GM18858 (cell line): ENCODE data around the gene INPP5F.

Source experiments
- ATAC-seq: cut with Tn5 transposase; IDR thresholded peaks from one replicate; pipeline ENCODE4 v1.9.1; 2021; ENCODE audit not compliant: unreplicated experiment

INPP5F gene, protein sequence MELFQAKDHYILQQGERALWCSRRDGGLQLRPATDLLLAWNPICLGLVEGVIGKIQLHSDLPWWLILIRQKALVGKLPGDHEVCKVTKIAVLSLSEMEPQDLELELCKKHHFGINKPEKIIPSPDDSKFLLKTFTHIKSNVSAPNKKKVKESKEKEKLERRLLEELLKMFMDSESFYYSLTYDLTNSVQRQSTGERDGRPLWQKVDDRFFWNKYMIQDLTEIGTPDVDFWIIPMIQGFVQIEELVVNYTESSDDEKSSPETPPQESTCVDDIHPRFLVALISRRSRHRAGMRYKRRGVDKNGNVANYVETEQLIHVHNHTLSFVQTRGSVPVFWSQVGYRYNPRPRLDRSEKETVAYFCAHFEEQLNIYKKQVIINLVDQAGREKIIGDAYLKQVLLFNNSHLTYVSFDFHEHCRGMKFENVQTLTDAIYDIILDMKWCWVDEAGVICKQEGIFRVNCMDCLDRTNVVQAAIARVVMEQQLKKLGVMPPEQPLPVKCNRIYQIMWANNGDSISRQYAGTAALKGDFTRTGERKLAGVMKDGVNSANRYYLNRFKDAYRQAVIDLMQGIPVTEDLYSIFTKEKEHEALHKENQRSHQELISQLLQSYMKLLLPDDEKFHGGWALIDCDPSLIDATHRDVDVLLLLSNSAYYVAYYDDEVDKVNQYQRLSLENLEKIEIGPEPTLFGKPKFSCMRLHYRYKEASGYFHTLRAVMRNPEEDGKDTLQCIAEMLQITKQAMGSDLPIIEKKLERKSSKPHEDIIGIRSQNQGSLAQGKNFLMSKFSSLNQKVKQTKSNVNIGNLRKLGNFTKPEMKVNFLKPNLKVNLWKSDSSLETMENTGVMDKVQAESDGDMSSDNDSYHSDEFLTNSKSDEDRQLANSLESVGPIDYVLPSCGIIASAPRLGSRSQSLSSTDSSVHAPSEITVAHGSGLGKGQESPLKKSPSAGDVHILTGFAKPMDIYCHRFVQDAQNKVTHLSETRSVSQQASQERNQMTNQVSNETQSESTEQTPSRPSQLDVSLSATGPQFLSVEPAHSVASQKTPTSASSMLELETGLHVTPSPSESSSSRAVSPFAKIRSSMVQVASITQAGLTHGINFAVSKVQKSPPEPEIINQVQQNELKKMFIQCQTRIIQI

DNA sequence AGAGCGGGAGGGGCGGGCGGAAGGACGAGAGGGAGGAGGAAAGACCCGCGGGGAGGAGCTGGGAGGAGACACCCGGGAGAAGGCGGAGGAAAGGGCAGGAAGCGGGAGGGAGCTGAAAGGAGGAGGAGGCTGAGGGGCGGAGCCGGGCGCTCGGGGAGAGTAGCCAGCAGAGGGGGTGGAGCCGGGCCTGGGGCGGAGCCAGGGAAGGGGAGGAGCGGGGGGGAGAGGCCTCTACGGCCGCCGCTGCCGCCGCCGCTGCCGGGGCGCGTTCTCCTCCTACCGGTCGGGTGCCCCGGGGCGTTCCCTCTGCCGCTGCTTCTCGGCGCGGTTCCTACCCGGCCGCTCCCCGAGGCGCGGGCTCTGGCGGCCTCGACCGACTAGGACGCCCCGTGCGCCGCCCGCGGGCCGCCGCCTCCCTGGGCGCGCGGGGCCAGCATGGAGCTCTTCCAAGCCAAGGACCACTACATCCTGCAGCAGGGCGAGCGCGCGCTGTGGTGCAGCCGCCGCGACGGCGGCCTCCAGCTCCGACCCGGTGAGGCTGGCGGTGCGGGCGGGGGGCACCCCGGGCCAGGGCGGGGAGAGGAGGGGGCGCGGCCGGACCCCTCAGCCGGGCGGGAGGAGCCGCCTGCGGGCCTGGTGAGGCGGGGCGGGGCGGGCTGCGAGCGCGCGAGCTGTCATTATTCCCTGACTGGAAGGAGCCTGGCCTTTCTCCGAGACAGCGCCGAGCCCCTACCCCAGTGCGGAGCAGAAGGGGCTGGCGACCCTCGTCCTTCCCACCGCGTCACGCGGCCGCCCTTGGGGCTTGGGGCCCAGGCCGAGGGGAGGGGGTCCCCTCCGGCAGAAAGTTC, at the start of gene INPP5F:
Gene INPP5F, plus strand, starts transcription at position 223 of the 848 bp plus-strand sequence. Its CDS starts 213 bp downstream, at position 436.
- ATAC-seq = peak; percentile 69

DNA sequence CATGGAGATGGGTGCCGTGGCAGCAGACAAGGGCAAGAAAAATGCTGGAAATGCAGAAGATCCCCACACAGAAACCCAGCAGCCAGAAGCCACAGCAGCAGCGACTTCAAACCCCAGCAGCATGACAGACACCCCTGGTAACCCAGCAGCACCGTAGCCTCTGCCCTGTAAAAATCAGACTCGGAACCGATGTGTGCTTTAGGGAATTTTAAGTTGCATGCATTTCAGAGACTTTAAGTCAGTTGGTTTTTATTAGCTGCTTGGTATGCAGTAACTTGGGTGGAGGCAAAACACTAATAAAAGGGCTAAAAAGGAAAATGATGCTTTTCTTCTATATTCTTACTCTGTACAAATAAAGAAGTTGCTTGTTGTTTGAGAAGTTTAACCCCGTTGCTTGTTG, 48.7 kb upstream of the INPP5F start:
- no peak for ATAC-seq

DNA sequence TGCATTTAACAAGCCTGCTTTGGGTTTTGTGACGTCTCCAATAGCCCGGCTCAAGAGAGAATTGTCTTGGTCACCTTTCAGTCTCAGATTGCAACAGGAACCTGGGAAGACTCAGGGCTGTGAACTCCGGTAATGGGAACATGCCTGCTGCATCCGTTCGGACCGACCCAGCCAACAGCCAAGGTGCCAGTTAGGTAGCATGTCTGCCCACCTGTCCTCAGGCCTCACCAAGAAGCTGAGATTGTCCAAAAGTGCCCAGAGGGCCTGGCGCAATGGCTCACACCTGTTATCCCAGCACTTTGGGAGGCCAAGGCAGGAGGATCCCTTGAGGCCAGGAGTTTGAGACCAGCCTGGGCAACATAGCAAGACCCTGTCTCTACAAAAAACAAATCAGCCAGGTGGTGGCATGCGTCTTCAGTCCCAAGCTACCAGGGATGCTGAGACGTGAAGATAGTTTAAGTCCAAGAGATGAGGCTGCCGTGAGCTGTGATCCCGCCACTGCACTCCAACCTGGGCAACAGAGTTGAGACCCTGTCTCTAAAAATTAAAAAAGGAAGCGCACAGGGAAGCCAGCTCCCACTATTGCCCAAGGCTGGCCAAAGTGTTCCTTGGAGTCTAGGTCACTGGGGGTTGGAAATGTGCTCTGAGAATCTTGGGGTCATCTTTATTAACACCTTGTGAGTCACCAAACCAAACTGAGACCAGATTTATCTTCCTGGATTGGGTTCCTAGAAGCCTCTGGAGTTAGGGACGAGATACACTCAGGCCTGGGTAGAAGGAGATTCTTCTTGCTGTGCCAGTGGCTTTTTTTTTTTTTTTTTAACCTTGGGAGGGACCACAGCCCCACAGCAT, 47.7 kb upstream of the INPP5F start:
- no peak for ATAC-seq

DNA sequence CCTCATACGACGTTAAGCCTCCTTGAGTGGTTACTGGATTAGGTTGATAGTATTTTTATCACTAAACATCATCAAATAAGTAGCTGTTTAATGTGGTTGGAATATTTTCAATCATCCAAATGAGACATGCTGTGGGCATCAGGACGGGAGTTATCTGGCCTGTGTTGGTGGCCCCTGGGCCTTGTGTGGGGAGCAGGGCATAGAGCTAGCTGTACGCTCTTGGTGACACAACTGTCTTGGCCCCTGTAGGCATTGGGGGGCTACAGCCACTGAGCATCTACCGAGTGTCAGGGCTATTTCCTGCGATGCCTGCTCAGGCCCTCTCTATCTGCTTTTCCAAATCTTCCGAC, 46.4 kb upstream of the INPP5F start:
- no peak for ATAC-seq

DNA sequence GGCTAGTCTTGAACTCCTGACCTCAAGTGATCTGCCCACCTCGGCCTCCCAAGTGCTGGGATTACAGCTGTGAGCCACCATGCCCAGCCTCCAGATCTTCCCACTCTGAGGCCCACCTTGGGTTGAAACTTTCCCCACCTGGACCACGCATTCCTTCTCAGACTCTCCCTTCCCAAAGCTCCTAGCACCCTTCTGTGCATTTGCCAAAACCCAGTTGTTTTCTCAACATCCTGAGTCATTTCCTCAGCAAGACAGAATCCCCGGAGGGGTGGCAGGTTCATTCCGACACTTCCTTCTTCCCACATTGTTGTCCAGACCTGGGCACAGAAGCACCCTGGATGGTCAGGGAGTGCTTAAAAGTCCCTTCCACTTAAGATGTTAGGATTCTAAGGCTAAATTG, 45.8 kb upstream of the INPP5F start:
- no peak for ATAC-seq

DNA sequence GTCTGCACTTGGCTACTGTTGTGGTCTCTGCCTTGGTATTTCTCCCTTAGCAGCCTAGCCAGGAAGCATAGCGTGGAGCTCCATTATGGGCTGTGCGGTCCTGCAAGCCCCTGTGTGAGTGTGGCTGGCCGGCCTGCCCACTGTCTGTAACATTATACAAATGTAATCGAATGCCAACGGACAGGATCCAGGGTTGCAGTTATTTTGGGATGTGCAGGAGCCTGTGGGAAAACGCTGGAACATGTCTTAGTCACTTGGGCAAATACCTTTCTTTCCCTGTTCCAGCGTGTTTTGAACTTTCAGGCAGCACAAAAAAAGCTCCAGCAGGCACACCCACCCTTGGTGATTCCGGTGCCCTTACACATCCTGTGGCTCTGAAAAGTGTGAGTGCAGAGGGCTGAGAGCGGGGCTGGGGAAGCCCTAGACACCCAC, 45.2 kb upstream of the INPP5F start:
- ATAC-seq = no peak

DNA sequence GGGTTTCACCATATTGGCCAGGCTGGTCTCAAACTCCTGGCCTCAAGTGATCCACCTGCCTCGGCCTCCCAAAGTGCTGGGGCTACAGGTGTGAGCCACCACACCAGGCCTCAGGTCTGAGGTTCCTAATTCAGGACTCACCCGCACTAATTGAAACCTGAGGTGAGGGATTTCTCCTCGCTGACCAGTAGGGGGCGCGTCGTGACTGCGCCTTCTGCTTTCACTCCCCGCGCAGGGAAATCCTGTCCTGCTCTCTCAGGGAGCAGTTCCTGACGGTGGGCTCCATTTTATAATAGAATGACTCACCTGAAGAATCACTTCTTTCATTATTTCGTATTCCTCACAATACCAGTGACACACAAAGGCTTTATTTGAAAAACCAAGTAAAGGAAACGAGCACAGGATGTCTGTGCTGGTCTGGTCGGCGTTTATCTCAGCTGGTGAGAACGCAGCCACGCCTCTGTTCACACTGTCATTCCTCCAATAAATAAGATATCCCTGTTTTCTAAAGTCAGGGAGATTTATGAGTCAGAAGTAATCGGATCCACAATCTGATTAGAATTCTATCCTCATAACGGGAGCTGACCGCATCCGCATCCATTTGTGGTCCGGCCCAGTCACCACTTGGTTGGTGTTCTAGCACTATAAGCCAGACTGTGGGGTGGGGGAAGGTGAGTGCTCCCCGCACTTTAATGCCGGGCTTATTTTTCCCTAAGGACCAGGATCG, 39.2 kb upstream of the INPP5F start:
- ATAC-seq = no peak

DNA sequence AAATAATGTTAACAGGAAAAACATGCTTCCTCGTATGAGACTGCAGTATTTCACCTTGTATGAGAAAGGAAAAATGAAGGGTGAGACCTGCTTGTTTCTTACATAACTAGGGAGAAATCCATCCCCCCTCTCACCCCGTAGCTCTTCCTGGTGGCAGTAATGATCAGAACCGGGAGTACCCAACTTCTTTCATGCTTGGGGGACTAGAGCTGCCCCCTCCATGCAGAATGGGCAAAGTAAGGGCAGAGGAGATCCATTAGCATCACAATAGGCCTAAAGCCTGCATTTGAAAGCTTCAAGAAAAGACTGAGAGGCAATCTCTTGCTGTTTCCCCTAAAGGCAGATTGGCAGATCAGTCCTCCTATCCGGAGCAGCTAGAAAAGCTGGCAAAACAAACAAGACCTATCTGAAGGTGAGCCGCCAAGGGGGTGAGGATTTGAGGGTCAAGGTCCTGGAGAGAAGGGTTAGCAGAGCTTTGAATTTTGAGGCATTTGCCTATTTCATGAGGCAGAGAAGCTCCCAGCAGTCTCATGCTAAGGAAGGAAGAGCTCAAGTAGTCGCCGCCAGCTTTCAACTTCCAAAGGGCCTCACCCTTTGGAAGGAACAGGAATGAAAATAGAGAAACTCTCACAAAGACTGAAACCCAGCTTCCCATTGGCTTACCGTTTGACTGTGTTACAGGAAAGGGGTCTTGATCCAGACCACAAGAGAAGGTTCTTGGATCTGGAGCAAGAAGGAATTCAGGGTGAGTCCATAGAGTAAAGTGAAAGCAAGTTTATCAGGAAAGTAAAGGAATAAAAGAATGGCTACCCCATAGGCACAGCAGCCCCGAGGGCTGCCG, 38.4 kb upstream of the INPP5F start:
- no peak for ATAC-seq

DNA sequence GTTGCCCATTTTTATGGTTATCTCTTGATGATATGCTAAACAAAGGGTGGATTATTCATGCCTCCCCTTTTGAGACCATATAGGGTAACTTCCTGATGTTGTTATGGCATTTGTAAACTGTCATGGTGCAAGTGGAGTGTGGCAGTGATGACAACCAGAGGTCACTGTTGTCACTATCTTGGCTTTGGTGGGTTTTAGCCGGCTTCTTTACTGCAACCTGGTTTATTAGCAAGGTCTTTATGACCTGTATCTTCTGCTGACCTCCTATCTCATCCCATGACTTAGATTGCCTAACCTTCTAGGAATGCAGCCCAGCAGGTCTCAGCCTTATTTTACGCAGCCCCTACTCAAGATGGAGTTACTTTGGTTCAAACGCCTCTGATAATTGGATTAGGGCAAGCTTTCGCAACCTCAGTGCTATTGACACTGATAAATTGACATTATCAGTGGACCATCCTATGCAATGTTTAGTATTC, 37.8 kb upstream of the INPP5F start:
- no peak for ATAC-seq

DNA sequence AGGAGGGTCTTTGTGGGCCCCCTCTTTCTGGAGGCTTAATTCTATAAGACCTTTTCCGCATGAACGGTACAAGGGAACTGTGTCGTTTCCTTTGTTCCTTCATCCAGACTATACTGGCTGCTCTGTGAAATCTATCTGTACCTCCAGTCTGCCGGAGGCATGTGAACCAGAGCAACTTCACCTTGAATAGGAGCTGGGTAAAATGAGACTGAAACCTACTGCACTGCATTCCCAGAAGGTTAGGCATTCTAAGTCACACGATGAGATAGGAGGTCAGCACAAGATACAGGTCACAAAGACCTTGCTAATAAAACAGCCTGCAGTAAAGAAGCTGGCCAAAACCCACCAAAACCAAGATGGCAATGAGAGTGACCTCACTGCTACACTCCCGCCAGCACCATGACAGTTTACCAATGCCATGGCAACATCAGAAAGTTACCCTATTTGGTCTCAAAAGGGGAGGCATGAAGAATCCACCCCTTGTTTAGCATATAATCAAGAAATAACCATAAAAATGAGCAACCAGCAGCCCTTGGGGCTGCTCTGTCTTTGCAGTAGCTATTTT, 36.8 kb upstream of the INPP5F start:
- ATAC-seq = no peak

DNA sequence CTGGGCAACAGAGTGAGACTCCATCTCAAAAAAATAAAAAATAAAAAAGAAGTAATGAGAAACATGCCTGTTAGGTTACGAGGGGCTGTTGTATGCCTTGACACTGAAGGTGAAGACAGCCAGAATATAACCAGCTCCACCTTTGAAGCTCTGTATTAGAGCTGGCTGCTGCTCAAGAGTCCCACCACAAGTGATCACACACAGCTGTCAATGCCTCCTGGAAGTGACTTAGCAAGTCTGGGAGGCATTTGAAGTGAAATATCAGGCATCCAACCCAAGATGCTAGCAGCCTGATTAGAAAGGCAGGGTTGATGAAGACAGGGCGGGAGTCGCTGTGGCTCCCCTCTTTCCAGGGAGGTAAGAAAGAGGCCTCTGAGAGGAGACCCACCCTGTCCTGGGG, 34.1 kb upstream of the INPP5F start:
- no peak for ATAC-seq

DNA sequence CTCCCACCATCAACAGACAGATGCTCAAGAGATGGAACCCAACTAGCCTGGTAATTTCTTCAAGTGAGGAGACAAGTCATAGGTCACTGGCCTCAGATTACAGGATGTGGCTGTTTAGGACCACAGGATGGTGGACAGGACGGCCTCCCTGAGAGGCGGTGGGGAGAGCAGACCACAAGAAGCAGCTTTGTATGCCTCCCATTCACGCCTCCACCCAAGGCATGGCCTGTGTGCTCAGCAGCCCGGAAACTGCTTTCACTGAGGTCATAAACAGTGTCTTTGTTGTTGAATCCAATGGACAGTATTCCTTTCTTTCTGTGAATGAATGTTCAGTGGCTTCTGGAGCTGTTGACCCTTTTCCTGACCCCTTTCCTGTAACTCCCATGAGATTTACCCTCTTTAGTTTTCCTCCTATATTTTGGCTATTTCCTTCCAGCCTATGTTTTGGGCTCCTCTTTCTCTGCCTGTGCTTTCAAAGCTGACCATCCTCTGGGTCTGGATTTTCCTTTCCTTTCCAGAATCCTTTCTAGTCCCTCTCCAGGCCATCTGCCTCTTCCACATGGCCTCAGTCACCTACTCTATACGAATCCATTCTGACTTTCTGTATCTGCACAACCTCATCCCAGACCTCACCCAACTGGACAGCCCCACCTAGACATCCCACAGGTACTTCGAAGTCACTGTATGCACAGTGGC, 32.4 kb upstream of the INPP5F start:
- ATAC-seq = peak; percentile 47

DNA sequence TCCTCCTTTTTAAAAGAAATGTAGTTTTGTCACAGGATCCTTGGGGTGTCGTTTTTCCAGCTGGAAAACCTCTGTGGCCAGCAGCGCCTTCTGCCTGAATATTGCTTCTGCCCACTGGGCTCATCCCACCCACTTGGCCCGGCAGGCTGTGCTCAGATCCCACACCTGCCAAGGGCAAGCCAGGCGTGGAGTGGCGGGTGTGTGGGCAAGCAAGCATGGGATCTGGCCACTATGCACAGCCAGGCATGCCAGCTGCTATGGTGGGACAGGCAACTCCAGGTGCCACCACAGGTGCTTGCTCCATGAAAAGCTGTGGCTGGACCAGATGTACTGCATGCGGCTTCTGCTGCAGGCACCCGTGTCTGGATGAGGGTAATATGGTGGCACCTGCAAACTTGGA, 31.2 kb upstream of the INPP5F start:
- no peak for ATAC-seq

DNA sequence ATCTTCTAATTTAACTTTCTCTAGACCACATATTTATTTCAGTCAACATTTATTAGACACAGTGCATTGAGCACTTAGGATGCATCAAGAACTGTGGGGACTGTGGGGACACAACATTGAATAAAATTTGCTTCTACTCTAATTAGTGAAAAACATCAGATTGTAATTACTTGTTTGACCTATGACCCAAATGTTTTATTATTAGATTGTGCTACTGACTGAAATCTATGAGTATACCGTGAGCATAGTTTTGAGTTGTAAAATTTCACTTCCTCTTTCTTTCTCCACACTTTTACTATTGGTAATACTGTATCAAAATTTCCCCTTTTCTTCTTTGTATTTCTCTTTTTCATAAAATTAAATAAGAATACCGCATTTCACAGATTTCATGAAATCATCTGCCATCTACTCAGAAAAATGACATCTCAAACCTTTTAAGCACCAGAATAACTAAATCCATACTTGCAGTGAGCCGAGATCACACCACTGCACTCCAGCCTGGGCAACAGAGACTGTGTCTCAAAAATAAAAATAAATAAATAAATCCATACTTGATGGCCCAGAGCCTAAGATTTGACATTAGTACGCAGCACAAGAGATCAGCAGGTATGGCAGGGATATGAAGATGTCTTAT, 25.4 kb upstream of the INPP5F start:
- peak; percentile 56 for ATAC-seq

DNA sequence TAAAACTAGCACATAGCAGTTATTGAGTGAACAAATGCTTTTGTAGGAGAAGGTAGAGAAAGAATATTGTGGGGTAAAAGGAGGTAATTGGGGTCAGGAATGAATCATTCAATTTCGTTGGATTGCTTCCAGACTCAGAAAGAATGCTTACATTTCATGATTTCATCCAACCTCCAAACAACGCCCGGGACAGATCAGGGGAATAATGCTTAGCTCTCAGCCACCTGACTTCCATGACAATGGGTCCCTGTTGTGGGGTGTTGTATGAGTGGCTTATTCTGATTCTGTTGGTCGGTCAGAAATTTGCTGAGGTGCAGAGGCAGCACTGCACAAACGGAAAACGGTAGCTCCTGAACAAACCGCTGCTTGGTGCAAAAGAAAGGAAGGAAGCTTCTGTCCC, 24.0 kb upstream of the INPP5F start:
- ATAC-seq = no peak

DNA sequence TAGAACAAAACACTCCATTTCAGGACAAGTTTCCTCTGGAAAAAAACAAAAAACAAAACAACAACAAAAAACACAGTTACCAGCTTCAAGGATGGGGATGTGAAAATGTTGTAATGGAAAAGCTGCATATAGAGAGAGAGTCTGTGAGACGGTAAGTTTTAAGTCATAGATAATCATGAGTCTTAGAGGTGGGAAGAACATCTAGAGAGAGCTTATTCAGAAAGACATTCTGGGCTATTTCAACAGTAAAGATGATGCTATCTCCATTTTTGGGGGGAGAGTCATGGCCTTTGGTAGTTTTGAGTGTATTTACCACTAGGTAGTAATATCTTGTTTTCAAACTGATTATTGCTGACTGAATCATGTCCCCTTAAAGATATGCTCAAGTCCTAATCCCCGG, 23.3 kb upstream of the INPP5F start:
- ATAC-seq = no peak
